ENCODE measurements around the gene RGS7. TPM values are rescaled to one million over a fixed set of nuclear protein-coding genes. Genes with fewer than 3 reads are reported as not detected.

RGS7 gene
- total RNA-seq, 1 experiment from 2014 or later: 0.10 TPM

DNA sequence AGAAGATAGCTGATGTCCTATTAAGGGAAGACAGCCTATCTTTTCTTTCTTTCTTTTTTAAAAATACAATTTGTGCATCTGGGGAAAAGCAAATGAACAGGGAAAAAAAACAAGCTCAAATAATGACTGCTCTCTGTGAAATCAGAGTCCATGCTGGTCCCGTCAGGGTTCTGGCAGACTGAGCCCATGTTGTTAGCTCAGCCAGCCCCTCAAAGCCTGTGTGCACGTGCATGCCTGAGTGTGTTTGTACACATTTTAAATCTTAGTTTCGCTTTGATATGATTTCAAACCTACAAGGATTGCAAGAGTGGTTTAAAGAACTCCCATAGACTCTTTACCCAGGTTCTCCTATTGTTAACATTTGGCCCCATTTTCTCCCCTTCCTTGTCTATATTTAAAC, 513.2 kb downstream of the RGS7 start:
- H3K4me1 ChIP-seq (ENCODE audit: control insufficient read depth, insufficient read depth, low read length): no peaks in the 10 kb centered on the region
- BruUV-seq (replicated peaks): no TSS peak
- ChIA-PET CTCF (no interaction called here), POLR2A (no interaction called here)
- no peak overlapping the region for H3K27ac ChIP-seq (ENCODE audit: low read length)
- in situ Hi-C loops (cut with HindIII; ENCODE audit: low pct_unique_long_range_greater_than_20kb, low sequenced_read_pairs): no loop called here
- no peak for ATAC-seq
- H3K27me3 ChIP-seq (ENCODE audit: control insufficient read depth, insufficient read depth, low read length): no peaks in the 10 kb centered on the region
- intact Hi-C loops (cut with micrococcal nuclease; ENCODE audit: unreplicated experiment): no loop called here
- no peak for TF ChIP-seq TCF7L2 (IDR thresholded peaks at IDR 0.05; ENCODE audit: low read depth, low read length)
- TF ChIP-seq, protein P1, sequence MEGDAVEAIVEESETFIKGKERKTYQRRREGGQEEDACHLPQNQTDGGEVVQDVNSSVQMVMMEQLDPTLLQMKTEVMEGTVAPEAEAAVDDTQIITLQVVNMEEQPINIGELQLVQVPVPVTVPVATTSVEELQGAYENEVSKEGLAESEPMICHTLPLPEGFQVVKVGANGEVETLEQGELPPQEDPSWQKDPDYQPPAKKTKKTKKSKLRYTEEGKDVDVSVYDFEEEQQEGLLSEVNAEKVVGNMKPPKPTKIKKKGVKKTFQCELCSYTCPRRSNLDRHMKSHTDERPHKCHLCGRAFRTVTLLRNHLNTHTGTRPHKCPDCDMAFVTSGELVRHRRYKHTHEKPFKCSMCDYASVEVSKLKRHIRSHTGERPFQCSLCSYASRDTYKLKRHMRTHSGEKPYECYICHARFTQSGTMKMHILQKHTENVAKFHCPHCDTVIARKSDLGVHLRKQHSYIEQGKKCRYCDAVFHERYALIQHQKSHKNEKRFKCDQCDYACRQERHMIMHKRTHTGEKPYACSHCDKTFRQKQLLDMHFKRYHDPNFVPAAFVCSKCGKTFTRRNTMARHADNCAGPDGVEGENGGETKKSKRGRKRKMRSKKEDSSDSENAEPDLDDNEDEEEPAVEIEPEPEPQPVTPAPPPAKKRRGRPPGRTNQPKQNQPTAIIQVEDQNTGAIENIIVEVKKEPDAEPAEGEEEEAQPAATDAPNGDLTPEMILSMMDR (IDR thresholded peaks at IDR 0.05): no peak
- no peak for TF ChIP-seq POLR2AphosphoS5 (IDR thresholded peaks at IDR 0.05; ENCODE audit: low read depth, low read length)
- no peak overlapping the region for H3K4me3 ChIP-seq (ENCODE audit: low read depth in 2 of 2, low read length in 2 of 2)
- no peaks in the 10 kb centered on the region for H3K36me3 ChIP-seq (ENCODE audit: control insufficient read depth, insufficient read depth, low read length)
- no peak for DNase-seq (ENCODE audit: low read depth, low spot score)
- no peaks in the 10 kb centered on the region for H3K9me3 ChIP-seq (ENCODE audit: control insufficient read depth, insufficient read depth, low read depth, low read length)

DNA sequence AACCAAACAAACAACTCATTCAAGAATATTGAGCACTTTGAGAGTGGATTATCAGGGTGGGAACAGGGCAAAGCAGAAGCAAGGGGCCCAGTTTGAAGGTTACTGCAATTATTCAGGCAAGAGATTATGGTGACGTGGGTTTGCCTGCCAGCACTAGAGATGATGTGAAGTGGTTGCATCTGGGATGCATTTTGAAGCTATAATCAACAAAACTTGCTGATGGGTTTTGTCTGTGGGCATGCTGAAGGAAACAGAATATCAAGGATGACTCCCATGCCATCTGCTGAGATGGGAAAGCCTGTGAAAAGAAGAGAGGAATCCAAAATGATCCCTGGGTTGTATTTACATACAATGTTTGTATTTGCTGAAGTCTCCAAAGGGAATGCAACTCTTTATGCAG, 520.7 kb downstream of the RGS7 start:
- intact Hi-C loops (cut with micrococcal nuclease; ENCODE audit: unreplicated experiment): no loop called here
- no peak overlapping the region for H3K27ac ChIP-seq (ENCODE audit: low read length)
- in situ Hi-C loops (cut with HindIII; ENCODE audit: low pct_unique_long_range_greater_than_20kb, low sequenced_read_pairs): no loop called here
- no peaks in the 10 kb centered on the region for H3K36me3 ChIP-seq (ENCODE audit: control insufficient read depth, insufficient read depth, low read length)
- BruUV-seq (replicated peaks): no TSS peak
- CTCF ChIA-PET: no interaction called here
- POLR2A ChIA-PET: no interaction called here
- H3K4me1 ChIP-seq (ENCODE audit: control insufficient read depth, insufficient read depth, low read length): no peaks in the 10 kb centered on the region
- DNase-seq (ENCODE audit: low read depth, low spot score) (no peak), ATAC-seq (no peak)
- H3K9me3 ChIP-seq (ENCODE audit: control insufficient read depth, insufficient read depth, low read depth, low read length): no peaks in the 10 kb centered on the region
- no peaks in the 10 kb centered on the region for H3K27me3 ChIP-seq (ENCODE audit: control insufficient read depth, insufficient read depth, low read length)
- TF ChIP-seq TCF7L2 (IDR thresholded peaks at IDR 0.05; ENCODE audit: low read depth, low read length) (no peak), POLR2AphosphoS5 (IDR thresholded peaks at IDR 0.05; ENCODE audit: low read depth, low read length) (no peak), SIN3A (IDR thresholded peaks at IDR 0.05; ENCODE audit: borderline replicate concordance, insufficient read depth, low read depth, low read length) (no peak)
- TF ChIP-seq, protein P1 (IDR thresholded peaks at IDR 0.05): no peak
- TF ChIP-seq, protein P2, sequence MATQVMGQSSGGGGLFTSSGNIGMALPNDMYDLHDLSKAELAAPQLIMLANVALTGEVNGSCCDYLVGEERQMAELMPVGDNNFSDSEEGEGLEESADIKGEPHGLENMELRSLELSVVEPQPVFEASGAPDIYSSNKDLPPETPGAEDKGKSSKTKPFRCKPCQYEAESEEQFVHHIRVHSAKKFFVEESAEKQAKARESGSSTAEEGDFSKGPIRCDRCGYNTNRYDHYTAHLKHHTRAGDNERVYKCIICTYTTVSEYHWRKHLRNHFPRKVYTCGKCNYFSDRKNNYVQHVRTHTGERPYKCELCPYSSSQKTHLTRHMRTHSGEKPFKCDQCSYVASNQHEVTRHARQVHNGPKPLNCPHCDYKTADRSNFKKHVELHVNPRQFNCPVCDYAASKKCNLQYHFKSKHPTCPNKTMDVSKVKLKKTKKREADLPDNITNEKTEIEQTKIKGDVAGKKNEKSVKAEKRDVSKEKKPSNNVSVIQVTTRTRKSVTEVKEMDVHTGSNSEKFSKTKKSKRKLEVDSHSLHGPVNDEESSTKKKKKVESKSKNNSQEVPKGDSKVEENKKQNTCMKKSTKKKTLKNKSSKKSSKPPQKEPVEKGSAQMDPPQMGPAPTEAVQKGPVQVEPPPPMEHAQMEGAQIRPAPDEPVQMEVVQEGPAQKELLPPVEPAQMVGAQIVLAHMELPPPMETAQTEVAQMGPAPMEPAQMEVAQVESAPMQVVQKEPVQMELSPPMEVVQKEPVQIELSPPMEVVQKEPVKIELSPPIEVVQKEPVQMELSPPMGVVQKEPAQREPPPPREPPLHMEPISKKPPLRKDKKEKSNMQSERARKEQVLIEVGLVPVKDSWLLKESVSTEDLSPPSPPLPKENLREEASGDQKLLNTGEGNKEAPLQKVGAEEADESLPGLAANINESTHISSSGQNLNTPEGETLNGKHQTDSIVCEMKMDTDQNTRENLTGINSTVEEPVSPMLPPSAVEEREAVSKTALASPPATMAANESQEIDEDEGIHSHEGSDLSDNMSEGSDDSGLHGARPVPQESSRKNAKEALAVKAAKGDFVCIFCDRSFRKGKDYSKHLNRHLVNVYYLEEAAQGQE (IDR thresholded peaks at IDR 0.05; ENCODE audit: insufficient read depth in 1 of 2, low read depth in 2 of 2, low read length in 1 of 2): no peak
- H3K4me3 ChIP-seq (ENCODE audit: low read depth in 2 of 2, low read length in 2 of 2): no peak overlapping the region

DNA sequence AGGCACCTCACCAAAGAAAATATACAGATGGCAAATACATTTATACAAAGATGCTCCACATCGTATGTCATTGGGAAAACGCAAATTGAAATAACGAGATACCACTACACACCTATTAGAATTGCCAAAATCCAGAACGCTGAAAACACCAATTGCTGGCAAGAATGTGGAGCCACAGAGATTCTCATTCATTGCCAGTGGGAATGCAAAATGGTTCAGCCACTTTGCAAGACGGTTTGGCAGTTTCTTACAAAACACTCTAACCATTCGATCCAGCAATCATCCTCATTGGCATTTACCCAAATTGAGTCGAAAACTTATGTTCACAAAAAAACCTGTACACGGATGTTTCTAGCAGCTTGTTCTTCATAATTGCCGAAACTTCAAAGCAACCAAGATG, 521.7 kb downstream of the RGS7 start:
- H3K27ac ChIP-seq (ENCODE audit: low read length): no peak overlapping the region
- H3K4me1 ChIP-seq (ENCODE audit: control insufficient read depth, insufficient read depth, low read length): no peaks in the 10 kb centered on the region
- H3K27me3 ChIP-seq (ENCODE audit: control insufficient read depth, insufficient read depth, low read length): no peaks in the 10 kb centered on the region
- no peak overlapping the region for H3K4me3 ChIP-seq (ENCODE audit: low read depth in 2 of 2, low read length in 2 of 2)
- CTCF ChIA-PET: no interaction called here
- POLR2A ChIA-PET: no interaction called here
- ATAC-seq (no peak), DNase-seq (ENCODE audit: low read depth, low spot score) (no peak)
- H3K36me3 ChIP-seq (ENCODE audit: control insufficient read depth, insufficient read depth, low read length): no peaks in the 10 kb centered on the region
- no TSS peak for BruUV-seq (replicated peaks)
- in situ Hi-C loops (cut with HindIII; ENCODE audit: low pct_unique_long_range_greater_than_20kb, low sequenced_read_pairs) (no loop called here), intact Hi-C loops (cut with micrococcal nuclease; ENCODE audit: unreplicated experiment) (no loop called here)
- H3K9me3 ChIP-seq (ENCODE audit: control insufficient read depth, insufficient read depth, low read depth, low read length): no peaks in the 10 kb centered on the region
- TF ChIP-seq, protein P2 (IDR thresholded peaks at IDR 0.05; ENCODE audit: insufficient read depth in 1 of 2, low read depth in 2 of 2, low read length in 1 of 2): no peak
- TF ChIP-seq TCF7L2 (IDR thresholded peaks at IDR 0.05; ENCODE audit: low read depth, low read length): no peak
- no peak for TF ChIP-seq SIN3A (IDR thresholded peaks at IDR 0.05; ENCODE audit: borderline replicate concordance, insufficient read depth, low read depth, low read length)
- TF ChIP-seq, protein P1 (IDR thresholded peaks at IDR 0.05): no peak
- no peak for TF ChIP-seq POLR2AphosphoS5 (IDR thresholded peaks at IDR 0.05; ENCODE audit: low read depth, low read length)
